Gastroesophageal sphincter (tissue), 3 donors: ENCODE measurements around the gene FHIT.

Experiments used
- POLR2A ChIP-seq, 2 donors: fragments of 450-650 bp; IDR thresholded peaks; one replicate each; pipeline ENCODE4 v1.6.1; 2017; ENCODE audit warnings: antibody characterized with exemption in 2 of 2, mild to moderate bottlenecking in 2 of 2, moderate library complexity in 1 of 2
- POLR2AphosphoS5 ChIP-seq: sonication (generic); formaldehyde crosslinking; IDR thresholded peaks from one replicate; pipeline ENCODE4 v1.6.1; 2017; ENCODE audit warnings: antibody characterized with exemption
- TF ChIP-seq, protein P1 (sequence below), 4 experiments: fragments of 200-600 bp in 2 of 4; fragments of 450-650 bp in 2 of 4; sonication (generic) in 1 of 4; IDR thresholded peaks; one replicate each; pipeline ENCODE4 v1.5.1; 2017 to 2019; ENCODE audit warnings: antibody characterized with exemption in 4 of 4, mild to moderate bottlenecking in 2 of 4, moderate library complexity in 2 of 4

DNA sequence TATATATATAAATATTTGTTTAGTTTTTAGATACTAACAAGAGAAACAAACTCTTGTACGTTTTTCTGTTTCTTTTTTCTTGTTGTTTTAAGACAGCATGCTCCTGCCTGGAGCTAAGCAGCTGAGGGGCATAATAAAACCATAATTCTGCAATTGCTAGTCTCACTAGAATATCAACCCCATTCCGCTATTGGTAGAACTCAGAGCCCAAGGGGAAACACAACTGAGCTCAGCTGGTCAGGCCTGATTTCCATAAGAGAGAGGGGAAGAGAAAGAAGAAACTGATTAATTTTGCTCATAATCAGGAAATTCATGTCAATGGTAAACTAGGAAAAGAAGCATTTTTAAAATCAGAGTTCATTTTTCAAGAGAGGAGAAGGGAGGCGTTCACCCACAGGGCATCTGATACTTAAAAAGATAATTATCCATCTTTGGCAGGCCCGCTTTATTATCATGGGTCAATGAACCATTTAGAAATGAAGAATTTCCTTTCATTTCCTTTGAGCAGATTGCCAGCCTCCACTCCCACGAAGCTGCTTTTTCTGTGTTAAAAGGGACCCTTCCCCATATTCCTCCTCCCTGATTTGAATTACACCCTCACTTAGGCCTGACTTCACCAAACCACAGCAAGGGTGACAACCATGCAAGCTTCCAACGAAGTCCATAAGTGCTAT, 1236.1 kb downstream of the FHIT start:
- TF ChIP-seq POLR2AphosphoS5: no peak
- TF ChIP-seq POLR2A (IDR thresholded peaks at IDR 0.05): no peak
- TF ChIP-seq, protein P1, sequence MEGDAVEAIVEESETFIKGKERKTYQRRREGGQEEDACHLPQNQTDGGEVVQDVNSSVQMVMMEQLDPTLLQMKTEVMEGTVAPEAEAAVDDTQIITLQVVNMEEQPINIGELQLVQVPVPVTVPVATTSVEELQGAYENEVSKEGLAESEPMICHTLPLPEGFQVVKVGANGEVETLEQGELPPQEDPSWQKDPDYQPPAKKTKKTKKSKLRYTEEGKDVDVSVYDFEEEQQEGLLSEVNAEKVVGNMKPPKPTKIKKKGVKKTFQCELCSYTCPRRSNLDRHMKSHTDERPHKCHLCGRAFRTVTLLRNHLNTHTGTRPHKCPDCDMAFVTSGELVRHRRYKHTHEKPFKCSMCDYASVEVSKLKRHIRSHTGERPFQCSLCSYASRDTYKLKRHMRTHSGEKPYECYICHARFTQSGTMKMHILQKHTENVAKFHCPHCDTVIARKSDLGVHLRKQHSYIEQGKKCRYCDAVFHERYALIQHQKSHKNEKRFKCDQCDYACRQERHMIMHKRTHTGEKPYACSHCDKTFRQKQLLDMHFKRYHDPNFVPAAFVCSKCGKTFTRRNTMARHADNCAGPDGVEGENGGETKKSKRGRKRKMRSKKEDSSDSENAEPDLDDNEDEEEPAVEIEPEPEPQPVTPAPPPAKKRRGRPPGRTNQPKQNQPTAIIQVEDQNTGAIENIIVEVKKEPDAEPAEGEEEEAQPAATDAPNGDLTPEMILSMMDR (IDR thresholded peaks at IDR 0.05): no peak
